Medulla oblongata (tissue), 1 donor: ENCODE measurements around the gene UBTF.

Source experiments
- DNase-seq: peaks from one replicate; pipeline ENCODE4 v3.0.0-alpha.2; 2015; ENCODE audit errors: extremely low spot score

UBTF gene

GRCh38 chr17:44213403-44214229 lies 5.9 kb downstream of the UBTF start:
- no peak for DNase-seq

DNA sequence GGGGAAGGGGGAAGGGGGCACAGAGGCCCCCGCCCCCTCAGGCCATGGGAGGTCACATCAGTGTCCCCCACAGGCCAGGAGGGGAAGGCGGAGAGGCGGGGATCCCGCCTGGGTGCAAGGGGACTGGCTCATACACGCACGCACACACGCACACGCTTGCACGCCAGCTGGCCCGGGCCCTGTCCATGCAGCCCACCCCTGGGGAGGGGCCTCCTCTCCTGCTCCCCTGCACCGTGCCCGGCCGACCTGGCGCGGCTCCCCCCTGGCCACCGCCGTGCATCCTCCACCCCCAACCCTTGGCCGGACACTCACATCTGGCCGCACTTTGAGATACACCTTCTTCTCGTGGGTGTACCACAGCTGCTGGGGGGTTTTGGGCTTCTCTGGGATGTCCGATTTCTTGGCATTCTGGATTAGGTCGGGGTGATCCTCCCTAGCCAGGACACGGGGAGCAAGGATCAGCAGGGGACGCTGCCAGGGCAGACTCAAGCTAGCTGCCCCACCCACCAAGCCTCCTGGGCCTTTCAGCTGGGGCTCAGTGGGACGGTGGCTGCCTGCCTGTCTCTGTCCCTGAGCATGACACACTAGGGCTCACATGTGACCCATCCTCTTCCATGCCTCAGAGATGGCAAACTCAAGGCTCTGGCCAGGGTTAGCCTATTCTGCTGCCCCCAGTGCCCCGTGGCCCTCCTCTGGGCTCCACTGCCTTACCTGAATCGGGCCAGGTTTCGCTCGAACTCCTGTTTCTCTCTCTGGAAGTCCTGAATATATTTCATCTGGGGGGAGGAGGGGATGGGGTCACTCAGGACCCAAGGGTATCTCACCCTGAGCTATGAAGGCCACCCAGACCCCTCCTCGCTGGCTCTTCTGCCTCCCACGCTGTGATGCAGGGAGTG lies 6.7 kb downstream of the UBTF start:
- no peak for DNase-seq

DNA sequence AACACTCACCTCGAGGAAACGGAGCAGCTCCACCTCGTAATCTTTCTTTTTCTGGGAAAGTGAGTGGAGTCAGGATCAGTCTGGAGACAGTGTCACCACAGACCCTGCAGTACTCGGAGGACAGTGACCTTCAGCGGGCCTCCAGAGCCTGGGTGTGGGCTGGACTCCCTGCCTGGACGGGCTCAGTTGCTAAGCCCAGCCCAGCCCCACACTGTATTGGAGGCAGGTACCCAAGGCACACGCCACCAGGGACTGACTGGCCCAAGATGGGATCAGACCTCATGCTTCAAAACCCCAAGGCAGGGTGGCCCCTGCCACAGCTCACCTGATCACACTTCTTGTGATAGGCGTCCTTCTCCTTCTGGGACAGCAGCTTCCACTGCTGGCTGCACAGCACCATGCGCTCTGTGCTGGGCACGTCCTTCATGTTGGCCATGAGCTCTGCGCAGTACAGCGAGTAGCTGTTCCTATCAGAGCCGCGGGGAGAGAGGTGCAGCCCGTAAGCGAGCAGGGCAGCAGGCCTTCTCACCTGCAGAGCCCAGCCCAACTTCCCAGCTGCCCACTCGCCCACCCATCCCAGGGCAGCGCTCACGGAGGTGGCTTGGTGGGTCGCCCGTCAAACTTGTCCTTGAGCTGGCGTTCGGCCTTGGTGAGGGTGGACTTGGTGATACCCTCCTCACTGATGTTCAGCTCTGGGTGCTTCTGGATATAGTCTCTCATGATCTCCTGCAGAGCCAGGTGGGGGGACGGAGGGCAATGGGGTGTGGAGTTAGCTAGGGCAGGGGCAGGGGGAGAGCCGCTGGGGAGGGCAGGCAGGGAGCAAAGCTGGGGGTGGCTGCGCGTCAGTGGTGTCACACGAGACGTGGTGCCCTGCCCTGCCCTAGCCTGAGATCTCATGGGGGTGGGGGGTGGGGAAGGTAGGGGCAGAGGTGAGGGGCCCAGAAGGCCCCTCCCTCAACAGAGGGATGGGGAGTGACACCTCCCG lies 7.9 kb downstream of the UBTF start:
- no peak for DNase-seq

DNA sequence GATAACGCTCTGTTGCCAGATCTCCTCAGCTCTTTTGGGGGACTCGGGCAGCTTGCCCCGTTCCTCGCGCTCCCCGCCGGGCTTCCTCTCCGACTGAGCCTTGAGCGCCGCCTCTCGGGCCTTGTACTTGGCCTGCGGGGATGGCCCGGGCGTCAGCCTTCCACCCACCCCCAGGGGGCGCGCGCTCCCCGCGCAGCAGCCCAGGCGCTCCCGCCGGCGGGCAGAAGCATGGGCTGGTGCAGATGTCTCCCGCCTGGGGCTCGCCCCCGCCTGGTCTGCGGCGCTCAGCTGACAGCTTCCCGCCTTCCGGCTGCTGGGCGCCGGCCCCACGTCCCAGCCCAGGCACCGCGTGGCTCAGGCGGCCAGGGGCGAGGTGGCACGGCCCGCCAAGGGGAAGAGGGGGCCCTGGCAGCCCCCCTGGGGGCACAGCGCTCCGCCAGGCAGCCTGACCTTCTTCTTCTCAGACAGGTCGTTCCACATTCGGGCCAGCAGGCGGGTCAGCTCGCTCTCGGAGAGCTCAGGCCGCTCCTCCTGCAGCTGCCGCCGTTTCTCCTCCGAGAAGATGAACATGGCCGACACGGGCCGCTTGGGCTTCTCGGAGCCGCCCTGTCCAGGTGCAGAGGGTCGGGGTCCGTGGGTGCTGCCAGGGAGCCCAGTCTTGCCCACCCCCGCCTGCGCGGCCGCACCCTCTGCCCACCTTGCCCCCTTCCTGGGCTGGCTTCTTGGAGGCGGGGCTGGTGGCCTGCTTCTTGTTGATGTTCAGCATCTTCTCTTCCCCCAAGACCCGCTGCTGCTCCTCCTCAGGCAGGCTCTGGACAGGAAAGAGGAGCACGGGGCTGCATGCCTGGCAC lies 8.9 kb downstream of the UBTF start:
- DNase-seq, result peak; percentile 94

DNA sequence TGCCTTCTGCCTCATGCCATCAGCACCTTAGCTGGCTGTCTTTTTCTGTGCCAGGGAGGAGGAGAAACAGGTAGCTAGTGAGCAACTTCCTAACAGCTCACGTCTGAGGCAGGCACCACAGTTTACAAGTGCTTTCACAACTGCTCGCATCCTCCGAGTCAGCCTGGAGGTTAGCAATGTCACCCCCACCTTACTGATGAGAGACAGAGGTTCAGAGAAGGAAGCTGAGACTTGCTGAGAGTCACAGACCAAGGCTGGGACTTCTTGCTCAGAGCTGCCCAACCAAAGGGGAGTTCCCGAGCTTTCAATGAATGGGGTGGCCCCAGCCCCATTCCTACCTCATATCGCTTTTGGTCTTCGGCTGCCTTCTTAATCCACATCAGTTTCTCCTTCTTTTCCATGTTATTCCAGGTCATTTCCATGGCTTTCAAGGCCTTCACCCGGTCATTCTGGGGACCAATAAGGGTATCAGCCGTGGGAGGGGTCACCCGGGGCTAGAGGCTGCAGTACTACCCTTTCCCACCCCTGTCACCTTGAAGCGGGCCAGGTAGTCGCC lies 9.6 kb downstream of the UBTF start:
- DNase-seq, result no peak

GRCh38 chr17:44207743-44208142 lies 11.7 kb downstream of the UBTF start:
- DNase-seq, result no peak

- no peak for DNase-seq
These were observed 12.2 kb downstream of the UBTF start for GRCh38 chr17:44207319-44207718.

GRCh38 chr17:44206825-44207155 lies 12.7 kb downstream of the UBTF start:
- no peak for DNase-seq

DNA sequence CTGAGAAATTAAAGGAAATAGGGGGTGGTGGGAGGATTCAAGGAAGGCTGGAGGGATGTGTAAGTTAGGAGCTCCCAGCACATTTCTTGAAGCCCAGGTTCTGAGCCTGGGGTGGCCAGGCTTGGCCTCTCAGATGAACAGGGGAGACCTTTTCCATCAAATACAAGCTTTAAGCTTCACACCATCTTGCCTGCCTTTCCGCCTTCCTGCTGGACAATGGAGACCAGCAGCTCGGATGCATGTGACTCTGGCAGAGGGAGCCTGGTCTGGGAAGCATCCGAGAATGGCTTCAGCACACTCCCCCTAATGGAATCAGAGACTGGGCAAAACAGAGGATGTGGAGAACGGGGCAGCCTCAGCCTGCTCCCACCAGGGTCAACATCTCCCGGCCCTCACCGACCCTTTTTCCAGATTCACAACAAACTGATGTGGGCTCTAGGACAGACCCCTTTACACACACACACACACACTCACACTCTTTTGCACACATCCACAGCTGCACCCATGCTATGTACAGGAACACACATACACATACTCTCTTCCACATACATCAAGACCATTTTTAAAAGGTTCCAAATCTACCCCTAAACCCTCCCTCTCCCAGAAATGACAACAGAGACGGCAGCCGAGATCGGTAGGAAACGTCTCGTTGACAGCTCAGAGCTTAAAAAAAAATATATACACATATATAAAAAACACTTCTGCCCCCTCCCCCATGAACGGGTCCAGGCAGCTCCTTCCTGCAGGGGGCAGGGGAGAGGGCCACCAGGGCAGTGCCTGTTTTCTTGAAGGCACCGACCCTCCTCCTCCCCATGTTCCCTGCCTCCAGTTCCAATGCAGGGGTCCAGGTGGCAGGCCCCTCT lies 13.3 kb downstream of the UBTF start:
- DNase-seq, result peak; percentile 43

DNA sequence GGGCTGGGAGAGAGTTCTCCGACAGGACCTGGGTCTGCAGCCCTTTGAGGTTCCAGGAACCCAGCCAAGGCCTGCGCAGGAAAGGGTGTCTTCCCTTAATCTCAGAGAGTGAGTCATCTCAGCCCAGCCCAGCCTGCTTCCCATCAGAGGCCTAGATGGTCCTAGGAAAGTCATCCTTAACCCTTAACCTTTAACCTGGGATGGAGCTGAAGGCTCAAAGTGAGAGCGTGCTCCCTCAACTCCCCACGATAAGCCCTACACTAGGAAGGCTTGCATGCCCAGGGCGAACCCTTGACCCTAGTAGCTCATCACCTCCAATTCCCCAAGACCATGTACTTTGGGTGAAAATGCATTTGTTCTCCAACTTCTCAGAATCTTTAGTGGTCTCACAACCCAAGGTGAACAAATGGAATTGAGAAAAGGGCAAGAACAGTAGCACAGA lies 15.0 kb downstream of the UBTF start:
- no peak for DNase-seq

GRCh38 chr17:44203731-44204440 lies 15.6 kb downstream of the UBTF start:
- DNase-seq, result no peak

DNA sequence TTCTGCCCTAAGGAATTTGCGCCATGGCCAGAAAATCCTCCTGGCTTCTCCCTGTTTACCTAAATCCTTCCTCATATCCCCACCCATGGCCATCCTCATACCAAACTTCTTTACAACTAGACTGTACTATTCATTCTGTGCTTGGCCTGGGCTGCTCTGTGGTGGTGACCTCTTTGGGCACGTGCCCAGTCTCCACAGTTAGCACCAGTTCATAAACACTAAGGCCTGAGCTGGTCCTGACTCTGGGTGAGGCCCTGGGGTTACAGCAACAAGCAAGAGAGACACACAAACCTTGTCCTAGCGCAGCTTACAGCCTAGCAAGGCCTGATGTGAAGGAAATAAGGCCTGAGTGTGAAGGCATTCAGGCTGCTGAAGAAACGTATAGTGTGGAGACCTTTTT lies 16.7 kb downstream of the UBTF start:
- DNase-seq, result no peak

DNA sequence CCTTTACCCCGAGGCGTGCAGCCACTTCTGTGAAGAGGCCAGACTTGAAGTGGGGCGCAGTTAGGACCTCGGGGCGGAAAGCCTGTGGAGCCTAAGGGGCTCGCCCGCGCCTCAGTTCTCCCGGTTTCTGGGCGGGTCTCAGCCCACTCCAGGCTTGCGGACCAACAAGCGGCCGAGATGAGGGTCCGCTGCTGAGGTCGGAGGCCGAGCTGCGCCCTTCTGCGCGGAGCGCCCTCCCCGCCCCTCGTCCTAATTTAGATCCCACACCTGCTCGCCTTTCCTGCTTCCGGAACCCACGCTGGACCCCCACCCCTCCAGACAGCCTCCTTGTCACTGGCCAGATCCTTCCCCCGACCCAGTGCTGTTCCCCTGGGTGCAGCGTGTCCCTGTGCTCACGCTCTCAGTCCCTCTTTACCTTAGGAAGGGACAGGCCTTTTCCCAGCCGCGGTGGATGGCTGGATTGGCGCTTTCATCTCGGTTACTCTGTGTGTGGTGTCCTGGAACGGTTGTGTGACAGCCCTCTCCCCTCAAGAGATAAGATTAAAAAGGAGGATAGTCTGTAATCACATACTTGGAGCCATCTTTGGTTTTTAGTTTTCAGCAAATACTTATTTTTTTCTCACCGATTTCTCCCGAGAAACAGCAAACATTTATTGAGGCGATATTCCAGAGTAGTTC lies 18.9 kb downstream of the UBTF start:
- no peak for DNase-seq

DNA sequence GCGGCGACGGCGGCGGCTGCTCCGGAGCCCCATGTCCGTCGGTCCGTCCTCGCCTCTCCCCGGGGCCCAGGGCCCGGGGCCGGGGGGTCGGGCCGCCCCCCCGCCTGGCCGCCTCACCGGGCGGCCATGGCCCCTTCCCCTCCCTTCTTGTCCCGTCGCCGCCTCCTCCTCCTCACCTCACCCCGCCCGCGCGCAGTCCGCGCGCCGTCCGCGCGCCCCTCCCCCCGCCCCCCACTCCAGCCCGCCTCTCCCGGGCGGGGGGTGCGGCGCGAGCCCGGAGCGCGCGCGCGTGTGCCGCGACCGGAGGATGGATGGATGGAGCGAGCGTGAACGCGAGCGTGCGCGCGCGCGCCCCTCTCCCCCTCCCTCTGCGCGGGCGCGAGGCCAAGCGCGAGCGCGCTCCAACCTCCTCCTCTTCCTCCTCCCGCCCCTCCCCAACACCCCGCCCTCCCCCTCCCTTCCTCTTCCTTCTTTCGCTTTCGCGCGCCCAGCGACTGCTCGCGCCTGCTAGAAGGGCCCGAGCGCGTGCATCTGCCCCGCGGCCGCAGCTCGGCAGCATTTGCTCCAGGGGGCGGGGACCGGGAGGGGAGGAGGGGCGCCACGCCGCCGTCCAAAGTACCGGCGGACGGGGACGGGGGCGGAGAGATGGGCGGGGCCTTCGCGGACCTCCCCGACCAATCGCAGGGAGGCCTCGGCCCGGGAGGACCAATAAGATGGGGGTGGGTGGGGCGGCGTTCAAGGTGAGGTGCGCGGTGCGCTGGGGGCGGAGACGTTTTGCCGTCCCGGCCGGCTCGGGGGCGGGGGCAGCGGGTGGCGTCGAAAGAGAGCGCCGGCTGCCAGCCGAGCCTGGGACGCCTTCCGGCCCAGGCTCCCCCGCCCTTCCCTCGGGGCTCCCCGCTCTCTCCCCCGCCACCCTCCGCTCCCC lies 19.7 kb downstream of the UBTF start, which contains the start of gene ATXN7L3:
TSS of gene ATXN7L3 (minus strand) at position 332 of the 925 bp plus-strand sequence. CDS start 1,814 bp downstream, outside the sequence.
- peak; percentile 97 for DNase-seq

- peak; percentile 51 for DNase-seq
These were observed 20.5 kb downstream of the UBTF start for GRCh38 chr17:44198721-44199552.
